Sigmoid colon (tissue), 3 donors: Measurements from ENCODE around the gene FAM117A.

Source experiments
- CTCF ChIP-seq, 4 experiments: fragments of 450-650 bp in 3 of 4; fragments of 200-600 bp in 1 of 4; IDR thresholded peaks; one replicate each; pipeline ENCODE4 v1.5.1; 2016 to 2019; ENCODE audit warnings: antibody characterized with exemption in 4 of 4, mild to moderate bottlenecking in 3 of 4, moderate library complexity in 2 of 4
- POLR2A ChIP-seq, 2 donors: fragments of 450-650 bp; IDR thresholded peaks; one replicate each; pipeline ENCODE4 v1.6.1; 2016; ENCODE audit warnings: antibody characterized with exemption in 2 of 2, mild to moderate bottlenecking in 2 of 2, moderate library complexity in 2 of 2

- TF ChIP-seq CTCF (IDR thresholded peaks at IDR 0.05) (no peak), POLR2A (IDR thresholded peaks at IDR 0.05) (no peak)
Observed at GRCh38 chr17:49739641-49740271, 24.2 kb downstream of the FAM117A start.
